CD14-positive monocyte (primary cell): ENCODE results near the gene CT45A8. TPM values are rescaled to one million over a fixed set of nuclear protein-coding genes. Genes with fewer than 3 reads are reported as not detected.
"Not testable (repeated sequence)": the region's sequence is repeated elsewhere in the genome, so short reads cannot be mapped to it uniquely, and the experiment has no call there.

ENCODE experiments used
- DNase-seq, 3 donors: peaks; one replicate each; pipeline ENCODE4 v3.0.0-alpha.2; 2011 to 2022
- H2AFZ ChIP-seq: 2 replicates; pipeline ENCODE4 v1.6.0; 2012; ENCODE audit warnings: mild to moderate bottlenecking, low read depth, low read length, inconsistent platforms; ENCODE audit not compliant: insufficient read depth, poor library complexity, severe bottlenecking
- H3K27ac ChIP-seq, 2 donors: 1 replicate in 1 of 2; 2 replicates in 1 of 2; pipeline ENCODE4 v1.5.1; 2012 to 2013; ENCODE audit warnings: low read length in 2 of 2, control low read depth in 1 of 2, inconsistent platforms in 1 of 2, low read depth in 1 of 2, mild to moderate bottlenecking in 1 of 2
- H3K27me3 ChIP-seq, 2 donors: one replicate each; pipeline versions ENCODE4 v1.6.0 to v1.6.1; 2011 to 2013; ENCODE audit warnings: low read length in 2 of 2; ENCODE audit not compliant: control insufficient read depth in 2 of 2, insufficient read depth in 2 of 2
- H3K36me3 ChIP-seq, 2 donors: replicated peaks in 1 of 2; 1 replicate in 1 of 2; 2 replicates in 1 of 2; pipeline versions ENCODE4 v1.5.1 to v1.6.1; 2012 to 2013; ENCODE audit warnings: low read length in 2 of 2, control low read depth in 1 of 2, inconsistent platforms in 1 of 2, mild to moderate bottlenecking in 1 of 2; ENCODE audit not compliant: insufficient read depth in 2 of 2, control insufficient read depth in 1 of 2
- H3K4me1 ChIP-seq, 2 donors: 1 replicate in 1 of 2; 2 replicates in 1 of 2; pipeline versions ENCODE4 v1.5.1 to v1.6.1; 2012 to 2013; ENCODE audit warnings: low read length in 2 of 2, control low read depth in 1 of 2, inconsistent platforms in 1 of 2, mild to moderate bottlenecking in 1 of 2, moderate library complexity in 1 of 2; ENCODE audit not compliant: insufficient read depth in 2 of 2, control insufficient read depth in 1 of 2
- H3K4me2 ChIP-seq: replicated peaks from 2 replicates; pipeline ENCODE3; 2012; ENCODE audit warnings: low read length, moderate library complexity, mild to moderate bottlenecking; ENCODE audit not compliant: poor library complexity, severe bottlenecking; ENCODE audit errors: extremely low read depth
- H3K4me3 ChIP-seq, 3 experiments: fragments of 200-600 bp in 1 of 3; sonication (generic) in 1 of 3; replicated peaks in 1 of 3; 1 replicate in 2 of 3; 2 replicates in 1 of 3; pipeline ENCODE4 v1.5.1; 2011 to 2013; ENCODE audit warnings: low read length in 3 of 3, mild to moderate bottlenecking in 3 of 3, control low read depth in 2 of 3, low read depth in 2 of 3, inconsistent platforms in 1 of 3, moderate library complexity in 1 of 3
- H3K79me2 ChIP-seq: 2 replicates; pipeline ENCODE4 v1.6.0; 2012; ENCODE audit warnings: mild to moderate bottlenecking, control low read depth, inconsistent platforms, low read length, moderate library complexity; ENCODE audit not compliant: insufficient read depth
- H3K9ac ChIP-seq: 2 replicates; pipeline ENCODE4 v1.6.0; 2017; ENCODE audit warnings: low read length, mild to moderate bottlenecking; ENCODE audit not compliant: insufficient read depth, poor library complexity, severe bottlenecking
- H3K9me3 ChIP-seq, 2 donors: replicated peaks in 1 of 2; 1 replicate in 1 of 2; 2 replicates in 1 of 2; pipeline versions ENCODE4 v1.5.1 to v1.6.1; 2012 to 2013; ENCODE audit warnings: low read length in 2 of 2, control low read depth in 1 of 2; ENCODE audit not compliant: control insufficient read depth in 1 of 2, insufficient read depth in 1 of 2
- H4K20me1 ChIP-seq: 2 replicates; pipeline ENCODE4 v1.6.0; 2012; ENCODE audit warnings: mild to moderate bottlenecking, low read length, control low read depth, moderate library complexity; ENCODE audit not compliant: insufficient read depth
- H3K27ac Mint-ChIP-seq, 7 donors: one replicate each; pipeline ENCODE4 v1.8.0; 2020; ENCODE audit warnings: mild to moderate bottlenecking in 7 of 7, mixed read lengths in 7 of 7, moderate library complexity in 6 of 7, inconsistent platforms in 2 of 7
- H3K27me3 Mint-ChIP-seq, 3 donors: one replicate each; pipeline ENCODE4 v1.8.0; 2021 to 2022; ENCODE audit warnings: low read depth in 3 of 3, mild to moderate bottlenecking in 3 of 3, mixed read lengths in 3 of 3, moderate library complexity in 3 of 3, inconsistent platforms in 1 of 3
- H3K36me3 Mint-ChIP-seq, 2 donors: one replicate each; pipeline ENCODE4 v1.8.0; 2020; ENCODE audit warnings: mixed read lengths in 2 of 2, inconsistent platforms in 1 of 2, mild to moderate bottlenecking in 1 of 2
- H3K4me1 Mint-ChIP-seq: one replicate; pipeline ENCODE4 v1.8.0; 2020; ENCODE audit warnings: mild to moderate bottlenecking, mixed read lengths
- H3K4me3 Mint-ChIP-seq, 2 donors: one replicate each; pipeline ENCODE4 v1.8.0; 2020; ENCODE audit warnings: mild to moderate bottlenecking in 2 of 2, mixed read lengths in 2 of 2, moderate library complexity in 1 of 2
- H3K9me3 Mint-ChIP-seq, 7 donors: one replicate each; pipeline ENCODE4 v1.8.0; 2020 to 2022; ENCODE audit warnings: mixed read lengths in 7 of 7, mild to moderate bottlenecking in 6 of 7, moderate library complexity in 6 of 7, inconsistent platforms in 2 of 7
- WGBS: methylation state at CpG from one replicate; pipeline ENCODE4 v1.1.5; 2013; ENCODE audit warnings: missing lambda C conversion rate; ENCODE audit not compliant: insufficient coverage; 5-methylcytosine and 5-hydroxymethylcytosine counted together
- intact Hi-C, 2 donors: fragments of 100-400 bp; cut with micrococcal nuclease; formaldehyde crosslinking; loops; one replicate each; pipeline versions ENCODE4 v1.15.0 to v1.15.1; 2023
- polyA plus RNA-seq, 3 donors: library from polyadenylated mRNA; depleted of rRNA in 1 of 3; unstranded in 2 of 3; stranded (reverse) in 1 of 3; fragments of 300-500 nt in 2 of 3; fragments of >200 nt in 1 of 3; fragmentation: Illumina TruSeq in 2 of 3; gene quantifications; 1 replicate in 2 of 3; 2 replicates in 1 of 3; pipeline ENCODE4 v1.2.3, GENCODE V29; 2012 to 2021
- TF ChIP-seq, protein P1 (sequence below): fragments of 200-600 bp; IDR thresholded peaks from one replicate; pipeline ENCODE4 v1.8.0; 2022; ENCODE audit warnings: antibody characterized with exemption, mild to moderate bottlenecking

CT45A8 gene
- polyA plus RNA-seq, 3 donors = not detected

DNA sequence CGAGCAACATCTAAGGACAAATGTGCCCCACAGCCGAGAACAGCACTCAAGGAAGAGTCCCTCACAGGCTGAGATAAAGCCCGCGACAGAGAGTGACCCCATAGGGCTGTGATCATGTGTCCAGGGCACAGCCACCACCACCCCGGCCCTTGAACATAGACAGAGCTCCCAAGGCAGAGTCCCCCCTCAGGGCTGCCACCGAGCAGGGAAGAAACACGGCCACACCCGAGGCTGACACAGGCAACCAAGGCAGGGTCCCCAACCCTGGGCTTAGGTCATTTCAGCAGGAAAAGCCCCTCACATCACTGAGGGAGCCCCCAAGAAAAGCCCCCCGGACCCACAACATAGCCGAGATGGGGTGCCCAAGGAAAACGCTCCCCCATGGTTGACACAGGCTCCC, 38.4 kb upstream of the CT45A8 start:
- H3K27ac ChIP-seq = no peak overlapping the region
- H3K36me3 ChIP-seq = no peaks in the 10 kb centered on the region
- no peaks in the 10 kb centered on the region for H3K4me1 Mint-ChIP-seq
- TF ChIP-seq, protein P1, sequence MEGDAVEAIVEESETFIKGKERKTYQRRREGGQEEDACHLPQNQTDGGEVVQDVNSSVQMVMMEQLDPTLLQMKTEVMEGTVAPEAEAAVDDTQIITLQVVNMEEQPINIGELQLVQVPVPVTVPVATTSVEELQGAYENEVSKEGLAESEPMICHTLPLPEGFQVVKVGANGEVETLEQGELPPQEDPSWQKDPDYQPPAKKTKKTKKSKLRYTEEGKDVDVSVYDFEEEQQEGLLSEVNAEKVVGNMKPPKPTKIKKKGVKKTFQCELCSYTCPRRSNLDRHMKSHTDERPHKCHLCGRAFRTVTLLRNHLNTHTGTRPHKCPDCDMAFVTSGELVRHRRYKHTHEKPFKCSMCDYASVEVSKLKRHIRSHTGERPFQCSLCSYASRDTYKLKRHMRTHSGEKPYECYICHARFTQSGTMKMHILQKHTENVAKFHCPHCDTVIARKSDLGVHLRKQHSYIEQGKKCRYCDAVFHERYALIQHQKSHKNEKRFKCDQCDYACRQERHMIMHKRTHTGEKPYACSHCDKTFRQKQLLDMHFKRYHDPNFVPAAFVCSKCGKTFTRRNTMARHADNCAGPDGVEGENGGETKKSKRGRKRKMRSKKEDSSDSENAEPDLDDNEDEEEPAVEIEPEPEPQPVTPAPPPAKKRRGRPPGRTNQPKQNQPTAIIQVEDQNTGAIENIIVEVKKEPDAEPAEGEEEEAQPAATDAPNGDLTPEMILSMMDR = no peak
- no peak overlapping the region for H3K4me2 ChIP-seq
- H3K4me3 Mint-ChIP-seq = no peak overlapping the region
- no peak overlapping the region for H3K4me3 ChIP-seq
- H3K79me2 ChIP-seq = no peaks in the 10 kb centered on the region
- H3K36me3 Mint-ChIP-seq = no peaks in the 10 kb centered on the region
- no peak for DNase-seq
- H4K20me1 ChIP-seq = no peaks in the 10 kb centered on the region
- peak overlapping the region in 1 of 7 donors; percentile 41 for H3K27ac Mint-ChIP-seq
- H3K27me3 ChIP-seq = no peaks in the 10 kb centered on the region
- H3K4me1 ChIP-seq = no peaks in the 10 kb centered on the region
- peaks cover 5 to 14% (median 8%) of the 10 kb centered on the region in 7 donors for H3K9me3 Mint-ChIP-seq
- peaks cover 0 to 2% (median 0%) of the 10 kb centered on the region in 3 donors for H3K27me3 Mint-ChIP-seq
- 90% methylated on average over 2 of the region's 11 CpGs for WGBS
- intact Hi-C loops = no loop called here
- H3K9me3 ChIP-seq = peaks cover 0 to 11% of the 10 kb centered on the region in 2 donors
- H2AFZ ChIP-seq = no peak overlapping the region
- H3K9ac ChIP-seq = no peak overlapping the region

DNA sequence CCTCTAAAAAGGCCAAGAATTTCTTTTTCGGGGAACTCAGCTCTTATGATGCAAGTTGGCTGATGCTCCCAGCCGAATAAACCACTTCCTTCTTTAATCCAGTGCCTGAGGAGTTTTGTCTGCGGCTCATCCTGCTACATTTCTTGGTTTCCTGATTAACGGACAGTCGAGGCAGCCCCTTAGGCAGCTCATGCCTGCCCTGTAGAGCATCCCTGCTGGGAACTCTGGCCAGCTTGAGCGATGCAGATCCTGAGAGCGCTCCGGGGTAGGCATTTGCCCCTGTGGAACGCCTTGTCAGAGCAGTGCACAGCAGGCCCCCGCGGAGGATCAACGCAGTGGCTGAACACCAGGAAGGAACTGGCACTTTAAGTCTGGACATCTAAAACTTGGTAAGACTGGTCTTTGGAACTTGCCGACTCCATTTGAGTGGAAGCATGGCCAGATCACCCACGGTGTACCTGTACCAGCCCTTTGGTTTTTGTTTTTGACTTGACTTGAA, 35.8 kb upstream of the CT45A8 start:
- WGBS = 69% methylated on average over 9 of the region's 14 CpGs
- intact Hi-C loops = no loop called here

DNA sequence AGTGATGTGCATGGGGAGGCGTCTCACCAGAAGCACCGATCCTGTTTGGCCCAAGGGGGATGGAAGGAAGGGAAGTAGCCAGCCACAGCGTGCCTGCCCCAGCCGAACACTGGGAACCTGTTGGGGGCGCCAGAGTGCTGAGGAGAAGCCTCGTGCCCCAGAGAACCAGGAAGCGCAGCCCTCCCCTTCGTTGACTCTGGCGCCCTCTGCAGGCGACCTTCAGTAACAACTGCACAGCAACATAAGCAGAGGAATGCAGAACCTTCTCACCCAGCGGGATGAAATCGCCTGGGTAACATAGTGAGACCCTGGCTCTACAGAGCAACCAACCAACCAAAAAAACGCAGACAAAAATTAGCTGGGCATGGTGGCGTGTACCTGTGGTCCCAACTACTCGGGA, 34.6 kb upstream of the CT45A8 start:
- H3K4me3 Mint-ChIP-seq, H3K9ac ChIP-seq, intact Hi-C loops, H3K4me1 ChIP-seq, H3K27me3 ChIP-seq, H3K4me3 ChIP-seq, H3K27ac Mint-ChIP-seq, H3K79me2 ChIP-seq, H3K36me3 ChIP-seq, H3K27ac ChIP-seq, H3K27me3 Mint-ChIP-seq, H2AFZ ChIP-seq, DNase-seq, H4K20me1 ChIP-seq, H3K4me2 ChIP-seq, H3K4me1 Mint-ChIP-seq, H3K36me3 Mint-ChIP-seq: not testable (repeated sequence)
- H3K9me3 Mint-ChIP-seq = peaks cover 5 to 15% (median 8%) of the 10 kb centered on the region in 7 donors
- peaks cover 0 to 11% of the 10 kb centered on the region in 2 donors for H3K9me3 ChIP-seq
- WGBS = 73% methylated on average over 3 of the region's 15 CpGs

More for the DNA sequence above, 35.8 kb upstream of the CT45A8 start:
- H3K4me3 Mint-ChIP-seq = no peak overlapping the region
- H3K36me3 Mint-ChIP-seq = no peaks in the 10 kb centered on the region
- H3K27ac Mint-ChIP-seq = no peak overlapping the region
- H3K27ac ChIP-seq = no peak overlapping the region
- DNase-seq = no peak
- no peaks in the 10 kb centered on the region for H3K36me3 ChIP-seq
- H3K9me3 Mint-ChIP-seq = peaks cover 5 to 15% (median 8%) of the 10 kb centered on the region in 7 donors
- TF ChIP-seq, protein P1 = no peak
- no peaks in the 10 kb centered on the region for H3K4me1 ChIP-seq
- peaks cover 0 to 11% of the 10 kb centered on the region in 2 donors for H3K9me3 ChIP-seq
- H3K79me2 ChIP-seq = no peaks in the 10 kb centered on the region
- H3K4me1 Mint-ChIP-seq = no peaks in the 10 kb centered on the region
- H3K4me3 ChIP-seq = no peak overlapping the region
- H3K27me3 Mint-ChIP-seq = peaks cover 0 to 2% (median 0%) of the 10 kb centered on the region in 3 donors
- H2AFZ ChIP-seq = no peak overlapping the region
- no peaks in the 10 kb centered on the region for H4K20me1 ChIP-seq
- no peak overlapping the region for H3K4me2 ChIP-seq
- no peaks in the 10 kb centered on the region for H3K27me3 ChIP-seq
- no peak overlapping the region for H3K9ac ChIP-seq
